NOMO-1 treated with dmso at 0.1 percent for 144 hours (cell line): ENCODE measurements around the gene OR2D3.
"Not testable (repeated sequence)": the region's sequence is repeated elsewhere in the genome, so short reads cannot be mapped to it uniquely, and the experiment has no call there.

Source experiments
- DNase-seq: peaks from one replicate; lab custom pipeline; 2025; ENCODE audit not compliant: unreplicated experiment; lab: John Stamatoyannopoulos, UW

The OR2D3 gene

GRCh38 chr11:6927030-6927617, 6.3 kb downstream of the OR2D3 start:
- no peak for DNase-seq

- no peak for DNase-seq
Measured at GRCh38 chr11:6928916-6929315, 8.1 kb downstream of the OR2D3 start.

- DNase-seq, result no peak
Measured at GRCh38 chr11:6931146-6931713, 10.4 kb downstream of the OR2D3 start.

DNA sequence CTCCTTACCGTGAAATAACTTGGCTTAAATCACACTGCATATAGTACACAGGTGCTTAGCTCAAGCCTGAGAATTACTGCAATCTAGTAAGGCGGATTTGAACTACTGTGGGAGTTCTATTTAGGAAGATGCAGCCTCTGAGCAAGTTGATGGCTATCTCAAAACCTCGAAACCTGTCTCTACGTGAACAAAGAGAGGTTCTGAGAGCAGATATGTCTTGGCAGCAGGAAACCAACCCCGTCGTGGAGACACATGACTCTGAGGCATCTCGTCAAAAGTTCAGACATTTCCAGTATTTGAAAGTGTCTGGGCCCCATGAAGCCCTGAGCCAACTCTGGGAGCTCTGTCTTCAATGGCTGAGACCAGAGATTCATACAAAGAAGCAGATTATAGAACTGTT, 11.3 kb downstream of the OR2D3 start:
- no peak for DNase-seq

GRCh38 chr11:6941970-6942369, 21.2 kb downstream of the OR2D3 start:
- DNase-seq, result no peak

DNA sequence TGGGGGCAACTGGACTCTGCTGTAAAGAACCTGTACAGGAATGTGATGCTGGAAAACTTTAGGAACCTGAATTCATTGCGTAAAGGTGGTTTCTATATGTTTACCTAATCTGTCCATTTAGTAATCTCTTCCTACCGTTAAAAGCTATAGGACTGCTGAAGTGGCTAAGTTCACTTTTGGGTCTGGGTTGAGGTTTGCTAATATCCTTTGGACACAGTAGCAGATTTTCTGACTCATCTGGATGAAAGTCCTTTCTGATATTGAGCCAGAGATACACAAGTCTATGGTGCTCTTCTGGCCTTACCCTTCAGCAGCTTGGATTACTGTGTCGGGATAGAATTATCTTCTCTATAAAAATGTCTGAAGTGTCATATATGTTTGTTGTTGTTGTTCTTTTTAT, 22.3 kb downstream of the OR2D3 start:
- no peak for DNase-seq

DNA sequence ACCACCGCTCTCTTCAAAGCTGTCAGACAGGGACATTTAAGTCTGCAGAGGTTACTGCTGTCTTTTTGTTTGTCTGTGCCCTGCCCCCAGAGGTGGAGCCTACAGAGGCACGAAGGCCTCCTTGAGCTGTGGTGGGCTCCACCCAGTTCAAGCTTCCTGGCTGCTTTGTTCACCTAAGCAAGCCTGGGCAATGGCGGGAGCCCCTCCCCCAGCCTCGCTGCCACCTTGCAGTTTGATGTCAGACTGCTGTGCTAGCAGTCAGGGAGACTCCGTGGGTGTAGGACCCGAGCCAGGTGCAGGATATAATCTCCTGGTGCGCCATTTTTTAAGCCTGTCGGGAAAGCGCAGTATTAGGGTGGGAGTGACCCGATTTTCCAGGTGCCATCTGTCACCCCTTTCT, 33.4 kb downstream of the OR2D3 start:
- DNase-seq, result not testable (repeated sequence)

DNA sequence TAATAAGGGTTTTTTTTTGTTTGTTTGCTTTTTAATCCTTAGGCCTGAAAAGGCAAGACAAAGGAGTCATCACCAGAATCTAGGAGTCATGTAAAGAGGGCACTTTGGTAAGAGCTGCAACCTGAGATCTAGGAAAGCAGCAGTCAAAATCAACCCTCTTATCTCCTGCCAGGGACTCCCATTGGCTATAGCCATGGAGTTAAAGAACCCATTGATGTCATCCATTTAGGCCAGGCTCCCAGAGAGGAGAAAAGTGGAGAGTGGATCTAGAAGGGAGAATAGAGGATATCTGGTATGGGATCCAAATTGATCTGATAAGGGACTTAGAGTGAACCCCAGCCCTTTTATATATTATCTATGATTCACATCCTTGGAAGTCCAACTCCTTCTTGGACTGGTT, 41.3 kb downstream of the OR2D3 start:
- no peak for DNase-seq

GRCh38 chr11:6962673-6963072, 41.9 kb downstream of the OR2D3 start:
- DNase-seq, result no peak

DNA sequence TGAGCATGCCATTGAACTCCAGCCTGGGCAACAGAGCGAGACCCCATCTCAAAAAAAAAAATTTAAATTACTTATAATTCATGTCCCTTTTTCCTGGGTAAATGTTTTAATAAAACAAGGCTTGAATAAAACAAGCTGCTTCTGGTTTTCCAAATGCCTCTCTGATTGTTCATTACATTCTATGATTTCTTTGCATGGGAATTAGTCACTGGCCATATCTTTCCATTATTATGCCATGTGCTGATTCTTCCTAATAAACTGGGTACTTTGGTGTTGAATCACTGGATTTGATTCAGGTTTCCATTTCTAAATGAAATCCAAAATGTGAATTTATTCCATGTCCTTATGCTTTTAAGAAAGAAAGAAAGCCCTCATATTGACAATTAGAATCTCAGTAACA, 48.0 kb downstream of the OR2D3 start:
- DNase-seq, result no peak

- DNase-seq, result not testable (repeated sequence)
Measured at GRCh38 chr11:6969854-6970253, 49.1 kb downstream of the OR2D3 start.
